NT2/D1 (cell line): ENCODE data around the gene AP2B1.

Experiments used
- SUZ12 ChIP-seq: IDR thresholded peaks from 2 replicates; pipeline ENCODE4 v1.6.1; 2011; ENCODE audit not compliant: insufficient read length, insufficient read depth; ENCODE audit errors: extremely low read depth
- YY1 ChIP-seq: IDR thresholded peaks from 2 replicates; pipeline ENCODE4 v1.6.1; 2011; ENCODE audit not compliant: insufficient read length, insufficient read depth
- ZNF274 ChIP-seq: IDR thresholded peaks from 2 replicates; pipeline ENCODE4 v1.6.1; 2011; ENCODE audit warnings: mild to moderate bottlenecking, low read depth, low read length

DNA sequence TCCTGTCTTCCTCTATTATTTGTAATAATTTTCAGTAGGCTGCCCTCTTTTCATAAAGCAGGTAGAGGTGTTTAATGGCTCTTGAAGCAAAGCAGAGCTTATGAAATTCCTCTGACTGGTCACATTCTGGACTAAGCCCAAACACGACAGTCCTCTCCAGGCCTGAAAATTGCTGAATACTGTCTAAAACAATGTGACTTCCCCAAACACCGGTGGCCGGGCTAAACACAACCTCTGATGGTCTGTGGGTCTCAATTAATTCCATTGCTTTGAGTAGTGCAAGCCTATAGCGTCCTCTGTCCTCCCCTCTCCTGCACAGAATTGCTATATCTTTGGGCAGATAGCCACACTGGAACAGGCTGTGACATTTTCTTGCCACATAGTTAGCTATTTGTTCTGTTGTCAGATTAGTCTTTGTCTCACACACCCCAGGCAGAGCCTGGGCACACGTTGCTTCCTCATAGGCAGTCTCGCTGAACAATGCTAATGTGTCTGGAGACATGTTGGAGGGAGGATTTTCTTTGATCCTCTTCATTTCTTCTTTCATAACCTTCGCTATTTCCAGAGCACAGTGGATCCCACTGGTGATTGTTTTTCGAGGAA lies 38.8 kb upstream of the AP2B1 start:
- no peak for TF ChIP-seq YY1
- TF ChIP-seq SUZ12 = no peak
- no peak for TF ChIP-seq ZNF274
